CD4-positive, alpha-beta memory T cell (primary cell): Measurements from ENCODE around the gene NOTCH3. TPM values are rescaled to one million over a fixed set of nuclear protein-coding genes. Genes with fewer than 3 reads are reported as not detected.

Experiments
- CTCF ChIA-PET: fragments of 350-600 bp; sonication (Branson Sonifier 250); formaldehyde crosslinking; loops from one replicate; lab custom pipeline; 2021; ENCODE audit warnings: inconsistent platforms; ENCODE audit not compliant: partially characterized antibody; lab: Charles Lee
- POLR2A ChIA-PET: fragments of 350-600 bp; sonication (Branson Sonifier 250); formaldehyde crosslinking; loops from one replicate; lab custom pipeline; 2021; ENCODE audit not compliant: partially characterized antibody; lab: Charles Lee
- DNase-seq, 5 donors: peaks; one replicate each; pipeline versions ENCODE4 v3.0.0 to v3.0.0-alpha.2; 2020 to 2022; ENCODE audit warnings: mixed read lengths in 1 of 5
- H3K27ac ChIP-seq: one replicate; pipeline ENCODE4 v1.7.0; 2013; ENCODE audit warnings: low read depth, low read length
- H3K27me3 ChIP-seq: 2 replicates; pipeline ENCODE4 v1.7.0; 2013; ENCODE audit warnings: mild to moderate bottlenecking, low read length, moderate library complexity; ENCODE audit not compliant: insufficient read depth
- H3K36me3 ChIP-seq: 2 replicates; pipeline ENCODE4 v1.7.0; 2013; ENCODE audit warnings: mild to moderate bottlenecking, low read length, moderate library complexity; ENCODE audit not compliant: insufficient read depth
- H3K4me1 ChIP-seq: 2 replicates; pipeline ENCODE4 v1.7.0; 2013; ENCODE audit warnings: mild to moderate bottlenecking, low read length, moderate library complexity; ENCODE audit not compliant: insufficient read depth
- H3K4me3 ChIP-seq, 2 donors: one replicate each; pipeline ENCODE4 v1.7.0; 2013; ENCODE audit warnings: low read length in 2 of 2, mild to moderate bottlenecking in 1 of 2
- H3K9me3 ChIP-seq, 2 donors: one replicate each; pipeline ENCODE4 v1.7.0; 2013; ENCODE audit warnings: low read length in 2 of 2, control low read depth in 1 of 2; ENCODE audit not compliant: control insufficient read depth in 1 of 2
- H3K27ac Mint-ChIP-seq, 7 donors: one replicate each; pipeline ENCODE4 v1.8.0; 2020 to 2021; ENCODE audit warnings: mixed read lengths in 7 of 7, mild to moderate bottlenecking in 6 of 7, inconsistent platforms in 3 of 7, moderate library complexity in 3 of 7
- H3K27me3 Mint-ChIP-seq, 2 donors: one replicate each; pipeline ENCODE4 v1.8.0; 2020 to 2021; ENCODE audit warnings: mixed read lengths in 2 of 2
- H3K36me3 Mint-ChIP-seq, 2 donors: one replicate each; pipeline ENCODE4 v1.8.0; 2020 to 2021; ENCODE audit warnings: mixed read lengths in 2 of 2, inconsistent platforms in 1 of 2, mild to moderate bottlenecking in 1 of 2
- H3K4me1 Mint-ChIP-seq, 4 donors: one replicate each; pipeline ENCODE4 v1.8.0; 2020 to 2021; ENCODE audit warnings: mixed read lengths in 4 of 4, mild to moderate bottlenecking in 1 of 4
- H3K4me3 Mint-ChIP-seq, 8 donors: one replicate each; pipeline ENCODE4 v1.8.0; 2020 to 2021; ENCODE audit warnings: mixed read lengths in 8 of 8, mild to moderate bottlenecking in 7 of 8, moderate library complexity in 6 of 8, inconsistent platforms in 3 of 8
- H3K9me3 Mint-ChIP-seq, 8 donors: one replicate each; pipeline ENCODE4 v1.8.0; 2020 to 2021; ENCODE audit warnings: mixed read lengths in 8 of 8, mild to moderate bottlenecking in 5 of 8, inconsistent platforms in 3 of 8, moderate library complexity in 1 of 8
- intact Hi-C: fragments of 100-400 bp; cut with micrococcal nuclease; formaldehyde crosslinking; loops from one replicate; pipeline ENCODE4 v1.15.1; 2023
- polyA plus RNA-seq, 2 donors: library from polyadenylated mRNA; unstranded; fragments of 300-500 nt; fragmentation: Illumina TruSeq; gene quantifications; one replicate each; pipeline ENCODE4 v1.2.3, GENCODE V29; 2021
- total RNA-seq, 2 experiments: library from RNA; stranded (reverse); gene quantifications; one replicate each; pipeline ENCODE4 v1.2.3, GENCODE V29; 2021

The NOTCH3 gene
- total and polyA plus RNA-seq, 4 experiments from 2014 or later, result 0.14 to 0.23 TPM; not detected in 2

DNA sequence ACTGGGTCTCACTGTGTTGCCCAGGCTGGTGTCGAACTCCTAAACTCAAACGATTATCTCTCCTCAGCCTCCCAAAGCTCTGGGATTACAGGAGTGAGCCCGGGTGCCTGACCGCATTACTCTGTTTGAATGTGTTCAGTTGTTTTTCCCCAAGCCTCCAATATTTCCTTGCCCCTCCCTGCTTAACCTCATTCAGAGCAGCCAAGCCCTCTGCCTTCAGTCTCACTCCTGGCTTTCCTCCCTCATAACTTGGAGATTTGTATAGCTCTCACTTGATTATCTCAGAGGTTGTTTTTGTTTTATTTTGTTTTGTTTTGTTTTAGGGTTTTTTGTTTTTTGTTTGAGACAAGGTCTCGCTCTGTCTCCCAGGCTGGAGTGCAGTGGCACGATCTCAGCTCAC is 20.0 kb upstream of the NOTCH3 start:
- H3K4me1 Mint-ChIP-seq, result peaks cover 5 to 18% (median 13%) of the 10 kb centered on the region in 4 donors
- peaks cover 0 to 6% (median 0%) of the 10 kb centered on the region in 8 donors for H3K9me3 Mint-ChIP-seq
- H3K4me3 ChIP-seq, result no peak overlapping the region
- no peaks in the 10 kb centered on the region for H3K36me3 ChIP-seq
- H3K36me3 Mint-ChIP-seq, result no peaks in the 10 kb centered on the region
- peak overlapping the region in 1 of 7 donors; percentile 68 for H3K27ac Mint-ChIP-seq
- intact Hi-C loops, result no loop called here
- H3K27me3 Mint-ChIP-seq, result peaks cover 11 to 16% of the 10 kb centered on the region in 2 donors
- no peak overlapping the region for H3K27ac ChIP-seq
- H3K9me3 ChIP-seq, result no peaks in the 10 kb centered on the region
- CTCF ChIA-PET, result no interaction called here
- POLR2A ChIA-PET, result no interaction called here
- H3K4me1 ChIP-seq, result peaks cover 19% of the 10 kb centered on the region
- H3K27me3 ChIP-seq, result no peaks in the 10 kb centered on the region
- DNase-seq, result no peak
- H3K4me3 Mint-ChIP-seq, result no peak overlapping the region

DNA sequence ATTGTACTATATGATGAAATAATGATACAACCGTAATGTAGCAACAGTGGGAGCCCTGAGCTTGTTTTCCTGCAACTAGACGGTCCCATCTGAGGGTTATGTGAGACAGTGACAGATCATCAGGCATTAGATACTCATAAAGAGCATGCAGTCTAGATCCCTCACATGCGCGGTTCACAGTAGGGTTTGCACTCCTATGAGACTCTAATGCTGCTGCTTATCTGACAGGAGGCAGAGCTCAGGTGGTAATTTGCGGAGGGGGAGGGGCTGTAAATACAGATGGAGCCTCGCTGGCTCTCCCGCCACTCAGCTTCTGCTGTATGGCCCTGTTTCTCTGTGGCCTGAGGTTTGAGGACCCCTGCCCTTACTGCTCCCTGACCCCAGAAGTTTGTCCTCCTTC is 17.7 kb upstream of the NOTCH3 start:
- peaks cover 11% of the 10 kb centered on the region for H3K4me1 ChIP-seq
- Mint-ChIP-seq H3K27me3 (peaks cover 8 to 13% of the 10 kb centered on the region in 2 donors), H3K27ac (no peak overlapping the region), H3K4me1 (peaks cover 3 to 12% (median 11%) of the 10 kb centered on the region in 4 donors), H3K4me3 (no peak overlapping the region), H3K36me3 (no peaks in the 10 kb centered on the region), H3K9me3 (peaks cover 0 to 3% (median 0%) of the 10 kb centered on the region in 8 donors)
- ChIA-PET POLR2A (no interaction called here), CTCF (no interaction called here)
- no peaks in the 10 kb centered on the region for H3K27me3 ChIP-seq
- intact Hi-C loops, result no loop called here
- no peaks in the 10 kb centered on the region for H3K9me3 ChIP-seq
- H3K36me3 ChIP-seq, result no peaks in the 10 kb centered on the region
- no peak overlapping the region for H3K27ac ChIP-seq
- no peak for DNase-seq
- H3K4me3 ChIP-seq, result no peak overlapping the region

DNA sequence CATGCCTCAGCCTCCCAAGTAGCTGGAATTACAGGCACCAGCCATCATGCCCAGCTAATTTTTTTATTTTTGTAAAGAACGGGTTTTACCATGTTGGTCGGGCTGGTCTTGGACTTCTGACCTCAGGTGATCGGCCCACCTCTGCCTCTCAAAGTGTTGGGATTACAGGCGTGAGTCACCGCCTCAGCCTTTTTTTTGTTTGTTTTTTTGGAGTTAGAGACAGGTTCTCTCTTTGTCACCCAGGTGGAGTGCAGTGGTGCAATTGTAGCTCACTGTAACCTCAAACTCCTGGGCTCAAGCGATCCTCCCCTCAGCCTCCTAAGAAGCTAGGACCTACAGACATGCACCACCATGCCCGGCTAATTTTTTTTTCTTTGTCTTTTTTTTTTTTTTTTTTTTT is 15.6 kb upstream of the NOTCH3 start:
- H3K4me1 ChIP-seq, result no peaks in the 10 kb centered on the region
- H3K9me3 ChIP-seq, result no peaks in the 10 kb centered on the region
- no peak overlapping the region for H3K4me3 ChIP-seq
- H3K4me3 Mint-ChIP-seq, result no peak overlapping the region
- POLR2A ChIA-PET, result no interaction called here
- DNase-seq, result no peak
- H3K27me3 ChIP-seq, result no peaks in the 10 kb centered on the region
- no peak overlapping the region for H3K27ac ChIP-seq
- H3K27ac Mint-ChIP-seq, result no peak overlapping the region
- CTCF ChIA-PET, result interaction anchor here (0.7 to 1.1 kb wide), 2 partner anchors 8 to 10 kb away, joined by 3 to 5 read pairs; no protein-coding TSS in a partner anchor
- intact Hi-C loops, result no loop called here
- H3K9me3 Mint-ChIP-seq, result peaks cover 0 to 3% (median 0%) of the 10 kb centered on the region in 8 donors
- no peaks in the 10 kb centered on the region for H3K4me1 Mint-ChIP-seq
- no peaks in the 10 kb centered on the region for H3K36me3 ChIP-seq
- H3K27me3 Mint-ChIP-seq, result peaks cover 0 to 2% of the 10 kb centered on the region in 2 donors
- no peaks in the 10 kb centered on the region for H3K36me3 Mint-ChIP-seq

DNA sequence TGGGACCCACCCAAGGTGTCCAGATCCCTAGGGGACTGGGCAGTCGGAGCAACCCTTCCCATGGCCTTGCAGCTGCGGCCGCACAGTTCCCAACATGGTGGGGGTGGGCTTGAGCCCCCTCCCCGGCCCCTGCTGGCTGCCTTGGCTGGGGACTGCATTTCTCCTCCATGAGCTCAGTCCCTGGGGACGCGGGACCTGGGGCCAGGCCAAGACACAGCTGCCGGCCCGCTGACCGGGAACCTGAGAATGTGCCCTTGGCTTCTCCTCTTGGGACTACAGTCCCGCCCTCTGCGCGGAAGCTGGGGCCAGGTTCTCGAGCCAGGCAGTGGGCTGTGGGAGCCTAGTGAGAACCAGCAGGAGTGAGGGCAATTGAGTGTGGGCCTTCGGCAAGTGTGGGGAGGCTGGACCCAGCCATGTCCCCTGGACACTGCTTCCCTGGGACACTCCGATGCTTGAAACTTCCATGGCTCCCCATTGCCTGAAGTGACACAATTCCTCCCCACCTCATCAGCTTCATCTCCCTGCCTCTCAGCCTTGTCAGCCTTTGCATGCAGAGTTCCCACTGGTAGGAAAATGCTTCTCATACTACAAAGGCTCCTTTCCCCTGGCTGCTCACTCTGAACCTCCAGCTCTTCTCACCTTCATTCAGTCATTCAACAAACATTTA is 13.1 kb upstream of the NOTCH3 start:
- H3K4me3 ChIP-seq, result no peak overlapping the region
- H3K4me1 ChIP-seq, result no peaks in the 10 kb centered on the region
- no peak overlapping the region for H3K27ac ChIP-seq
- H3K4me1 Mint-ChIP-seq, result no peaks in the 10 kb centered on the region
- H3K4me3 Mint-ChIP-seq, result no peak overlapping the region
- no peak for DNase-seq
- intact Hi-C loops, result no loop called here
- H3K9me3 ChIP-seq, result no peaks in the 10 kb centered on the region
- H3K27me3 ChIP-seq, result no peaks in the 10 kb centered on the region
- no peaks in the 10 kb centered on the region for H3K36me3 Mint-ChIP-seq
- H3K27me3 Mint-ChIP-seq, result peaks cover 0 to 2% of the 10 kb centered on the region in 2 donors
- ChIA-PET POLR2A (no interaction called here), CTCF (no interaction called here)
- H3K27ac Mint-ChIP-seq, result peak overlapping the region in 1 of 7 donors; percentile 74
- peaks cover 0 to 2% (median 0%) of the 10 kb centered on the region in 8 donors for H3K9me3 Mint-ChIP-seq
- H3K36me3 ChIP-seq, result no peaks in the 10 kb centered on the region

DNA sequence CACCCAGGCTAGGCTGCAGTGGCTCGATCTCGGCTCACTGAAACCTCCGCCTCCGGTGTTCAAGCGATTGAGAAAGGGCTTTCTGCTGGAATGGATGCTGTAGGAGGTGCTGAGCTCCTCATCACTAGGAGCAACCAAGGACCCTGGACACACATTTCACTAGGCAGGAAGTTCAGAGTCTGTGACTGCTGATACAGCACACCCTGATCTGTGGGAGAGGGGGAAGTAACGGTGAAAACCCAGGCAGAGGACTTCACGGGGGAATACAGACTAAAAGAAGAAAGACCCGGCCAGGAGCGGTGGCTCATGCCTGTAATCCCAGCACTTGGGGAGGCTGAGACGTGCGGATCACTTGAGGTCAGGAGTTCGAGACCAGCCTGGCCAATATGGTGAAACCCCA is 11.9 kb upstream of the NOTCH3 start:
- Mint-ChIP-seq H3K27ac (no peak overlapping the region), H3K36me3 (no peaks in the 10 kb centered on the region), H3K27me3 (peaks cover 1 to 3% of the 10 kb centered on the region in 2 donors), H3K9me3 (peaks cover 0 to 2% (median 0%) of the 10 kb centered on the region in 8 donors), H3K4me1 (no peaks in the 10 kb centered on the region), H3K4me3 (no peak overlapping the region)
- H3K27me3 ChIP-seq, result no peaks in the 10 kb centered on the region
- ChIA-PET CTCF (no interaction called here), POLR2A (no interaction called here)
- no peak for DNase-seq
- no peaks in the 10 kb centered on the region for H3K36me3 ChIP-seq
- no peak overlapping the region for H3K27ac ChIP-seq
- H3K9me3 ChIP-seq, result no peaks in the 10 kb centered on the region
- H3K4me1 ChIP-seq, result no peaks in the 10 kb centered on the region
- no peak overlapping the region for H3K4me3 ChIP-seq
- intact Hi-C loops, result no loop called here

DNA sequence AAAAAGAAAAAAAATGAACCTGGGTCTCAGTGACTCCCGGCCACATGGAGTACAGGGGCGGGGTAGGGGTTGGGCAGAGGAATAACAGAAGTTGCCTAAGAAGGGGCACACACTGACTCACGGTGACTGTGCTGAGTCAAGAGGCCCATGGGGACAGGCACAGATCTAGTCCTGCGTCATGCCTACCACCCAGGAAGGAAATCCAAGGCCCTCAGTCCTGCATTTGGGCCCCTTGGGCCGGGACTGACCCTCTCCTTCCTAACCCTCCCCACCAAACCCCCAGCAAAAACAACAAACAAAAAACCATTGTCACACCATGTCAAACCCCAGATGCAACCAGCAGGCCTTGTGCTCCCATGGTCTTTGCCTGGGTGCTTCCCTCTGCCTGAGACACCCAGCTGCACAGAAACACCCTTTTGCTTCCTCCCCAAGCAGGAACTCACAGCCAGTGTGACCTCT is 9.6 kb upstream of the NOTCH3 start:
- intact Hi-C loops, result no loop called here
- Histone ChIP-seq H3K4me1 (no peaks in the 10 kb centered on the region), H3K27me3 (no peaks in the 10 kb centered on the region), H3K4me3 (no peak overlapping the region), H3K36me3 (no peaks in the 10 kb centered on the region), H3K27ac (no peak overlapping the region), H3K9me3 (no peaks in the 10 kb centered on the region)
- H3K36me3 Mint-ChIP-seq, result no peaks in the 10 kb centered on the region
- peaks cover 4 to 13% of the 10 kb centered on the region in 2 donors for H3K27me3 Mint-ChIP-seq
- DNase-seq, result no peak
- ChIA-PET POLR2A (no interaction called here), CTCF (no interaction called here)
- no peaks in the 10 kb centered on the region for H3K4me1 Mint-ChIP-seq
- H3K27ac Mint-ChIP-seq, result peak overlapping the region in 2 of 7 donors; percentile 23 to 44
- H3K9me3 Mint-ChIP-seq, result peaks cover 0 to 3% (median 0%) of the 10 kb centered on the region in 8 donors
- no peak overlapping the region for H3K4me3 Mint-ChIP-seq

DNA sequence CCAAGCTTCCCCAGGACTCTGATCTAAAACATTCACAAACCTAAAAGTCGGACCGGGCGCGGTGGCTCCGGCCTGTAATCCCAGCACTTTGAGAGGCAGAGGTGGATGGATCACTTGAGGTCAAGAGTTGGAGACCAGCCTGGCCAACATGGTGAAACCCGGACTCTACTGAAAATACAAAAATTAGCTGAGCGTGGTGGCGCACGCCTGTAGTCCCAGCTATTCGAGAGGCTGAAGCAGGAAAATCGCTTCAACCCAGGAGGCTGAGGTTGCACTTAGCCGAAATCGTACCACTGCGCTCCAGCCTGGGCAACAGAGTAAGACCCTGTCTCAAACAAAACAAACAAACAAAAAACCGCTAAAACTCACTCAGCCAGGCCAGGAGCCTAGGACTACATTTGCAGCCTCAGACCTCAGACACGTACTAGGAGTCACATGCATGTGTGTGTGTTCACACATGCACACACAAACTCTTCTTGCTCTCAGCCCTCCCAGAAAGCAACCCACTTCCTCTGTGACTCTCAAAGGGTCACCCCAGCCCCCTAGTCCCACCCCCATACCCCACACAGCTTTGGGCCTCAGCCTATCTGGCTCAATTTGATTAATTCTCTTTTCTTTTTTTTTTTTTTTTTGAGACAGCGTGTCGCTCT is 704 bp upstream of the NOTCH3 start:
- H3K27me3 Mint-ChIP-seq, result peaks cover 40 to 52% of the 10 kb centered on the region in 2 donors
- ChIA-PET CTCF (no interaction called here), POLR2A (no interaction called here)
- no peak overlapping the region for H3K27ac Mint-ChIP-seq
- H3K9me3 ChIP-seq, result no peaks in the 10 kb centered on the region
- no peak overlapping the region for H3K4me3 ChIP-seq
- no peak for DNase-seq
- H3K27me3 ChIP-seq, result peaks cover 21% of the 10 kb centered on the region
- H3K4me1 Mint-ChIP-seq, result peaks cover 5 to 21% (median 15%) of the 10 kb centered on the region in 4 donors
- peak overlapping the region in 7 of 8 donors; percentile 15 to 76 (median 52) for H3K4me3 Mint-ChIP-seq
- no peaks in the 10 kb centered on the region for H3K4me1 ChIP-seq
- H3K27ac ChIP-seq, result no peak overlapping the region
- no peaks in the 10 kb centered on the region for H3K36me3 ChIP-seq
- peaks cover 0 to 4% (median 0%) of the 10 kb centered on the region in 8 donors for H3K9me3 Mint-ChIP-seq
- H3K36me3 Mint-ChIP-seq, result no peaks in the 10 kb centered on the region
- intact Hi-C loops, result no loop called here
